ENCODE data around the gene PARL.

- TF ChIP-seq CTCF (IDR thresholded peaks at IDR 0.05; ENCODE audit: low read depth, low read length) (no peak), EZH2phosphoT487 (IDR thresholded peaks at IDR 0.05; ENCODE audit: low read depth) (no peak)
These were observed 9.3 kb downstream of the PARL start for GRCh38 chr3:183875411-183875810.

Data from OCI-LY3 (cell line).